ENCODE data around the gene PEAR1.

PEAR1 gene

GRCh38 chr1:156881101-156881500 is 12.4 kb upstream of the PEAR1 start:
- no peak for TF ChIP-seq POLR2A (IDR thresholded peaks at IDR 0.05; ENCODE audit: extremely low read depth, insufficient read length)
- TF ChIP-seq MYC (IDR thresholded peaks at IDR 0.05; ENCODE audit: low read depth, low read length), result no peak
- TF ChIP-seq MAX (IDR thresholded peaks at IDR 0.05; ENCODE audit: low read depth, low read length), result no peak
- no peak for DNase-seq (ENCODE audit: low read depth)

GRCh38 chr1:156881663-156882062 is 11.9 kb upstream of the PEAR1 start:
- H3K4me3 ChIP-seq (ENCODE audit: low read depth, low read length), result no peak overlapping the region
- DNase-seq (ENCODE audit: low read depth), result no peak
- TF ChIP-seq POLR2A (IDR thresholded peaks at IDR 0.05; ENCODE audit: extremely low read depth, insufficient read length) (no peak), MAX (IDR thresholded peaks at IDR 0.05; ENCODE audit: low read depth, low read length) (no peak), CTCF (IDR thresholded peaks at IDR 0.05; ENCODE audit: low read depth, low read length) (no peak), MYC (IDR thresholded peaks at IDR 0.05; ENCODE audit: low read depth, low read length) (no peak)

More at GRCh38 chr1:156881101-156881500, 12.4 kb upstream of the PEAR1 start:
- H3K4me3 ChIP-seq (ENCODE audit: low read depth, low read length), result no peak overlapping the region

GRCh38 chr1:156882543-156882942 is 11.0 kb upstream of the PEAR1 start:
- no peak for DNase-seq (ENCODE audit: low read depth)
- no peak overlapping the region for H3K4me3 ChIP-seq (ENCODE audit: low read depth, low read length)
- TF ChIP-seq MAX (IDR thresholded peaks at IDR 0.05; ENCODE audit: low read depth, low read length) (no peak), CTCF (IDR thresholded peaks at IDR 0.05; ENCODE audit: low read depth, low read length) (no peak), POLR2A (IDR thresholded peaks at IDR 0.05; ENCODE audit: extremely low read depth, insufficient read length) (no peak), MYC (IDR thresholded peaks at IDR 0.05; ENCODE audit: low read depth, low read length) (no peak)

- DNase-seq (ENCODE audit: low read depth), result no peak
- TF ChIP-seq MAX (IDR thresholded peaks at IDR 0.05; ENCODE audit: low read depth, low read length), result no peak
- TF ChIP-seq CTCF (IDR thresholded peaks at IDR 0.05; ENCODE audit: low read depth, low read length), result no peak
- no peak for TF ChIP-seq MYC (IDR thresholded peaks at IDR 0.05; ENCODE audit: low read depth, low read length)
- TF ChIP-seq POLR2A (IDR thresholded peaks at IDR 0.05; ENCODE audit: extremely low read depth, insufficient read length), result no peak
- H3K4me3 ChIP-seq (ENCODE audit: low read depth, low read length), result no peak overlapping the region
These were observed 9.6 kb upstream of the PEAR1 start for GRCh38 chr1:156883919-156884318.

- no peak for DNase-seq (ENCODE audit: low read depth)
- no peak overlapping the region for H3K4me3 ChIP-seq (ENCODE audit: low read depth, low read length)
- TF ChIP-seq POLR2A (IDR thresholded peaks at IDR 0.05; ENCODE audit: extremely low read depth, insufficient read length) (no peak), MAX (IDR thresholded peaks at IDR 0.05; ENCODE audit: low read depth, low read length) (no peak)
These were observed 8.8 kb upstream of the PEAR1 start for GRCh38 chr1:156884560-156885184.

GRCh38 chr1:156885314-156885713 is 8.2 kb upstream of the PEAR1 start:
- DNase-seq (ENCODE audit: low read depth), result no peak
- H3K4me3 ChIP-seq (ENCODE audit: low read depth, low read length), result no peak overlapping the region
- no peak for TF ChIP-seq CTCF (IDR thresholded peaks at IDR 0.05; ENCODE audit: low read depth, low read length)
- TF ChIP-seq MAX (IDR thresholded peaks at IDR 0.05; ENCODE audit: low read depth, low read length), result no peak
- TF ChIP-seq POLR2A (IDR thresholded peaks at IDR 0.05; ENCODE audit: extremely low read depth, insufficient read length), result no peak
- no peak for TF ChIP-seq MYC (IDR thresholded peaks at IDR 0.05; ENCODE audit: low read depth, low read length)

Measured in NB4 (cell line).